HUES48 (cell line): ENCODE data around the gene LAMA2.

Source experiments
- H3K27ac ChIP-seq: one replicate; pipeline ENCODE4 v1.7.0; 2013; ENCODE audit warnings: low read depth, low read length, inconsistent platforms
- H3K27me3 ChIP-seq: 2 replicates; pipeline ENCODE4 v1.6.1; 2013; ENCODE audit warnings: mild to moderate bottlenecking, low read length; ENCODE audit not compliant: control insufficient read depth, insufficient read depth
- H3K36me3 ChIP-seq: 2 replicates; pipeline ENCODE4 v1.6.1; 2013; ENCODE audit warnings: low read length; ENCODE audit not compliant: control insufficient read depth, insufficient read depth
- H3K4me1 ChIP-seq: 2 replicates; pipeline ENCODE4 v1.6.1; 2013; ENCODE audit warnings: mild to moderate bottlenecking, low read length; ENCODE audit not compliant: control insufficient read depth, insufficient read depth
- H3K4me3 ChIP-seq: 2 replicates; pipeline ENCODE4 v1.5.1; 2013; ENCODE audit warnings: mild to moderate bottlenecking, low read depth, low read length
- H3K9ac ChIP-seq: 2 replicates; pipeline ENCODE4 v1.6.1; 2013; ENCODE audit warnings: mild to moderate bottlenecking, low read depth, low read length, moderate library complexity
- H3K9me3 ChIP-seq: 2 replicates; pipeline ENCODE4 v1.6.1; 2013; ENCODE audit warnings: low read length; ENCODE audit not compliant: control insufficient read depth, insufficient read depth

LAMA2 gene

DNA sequence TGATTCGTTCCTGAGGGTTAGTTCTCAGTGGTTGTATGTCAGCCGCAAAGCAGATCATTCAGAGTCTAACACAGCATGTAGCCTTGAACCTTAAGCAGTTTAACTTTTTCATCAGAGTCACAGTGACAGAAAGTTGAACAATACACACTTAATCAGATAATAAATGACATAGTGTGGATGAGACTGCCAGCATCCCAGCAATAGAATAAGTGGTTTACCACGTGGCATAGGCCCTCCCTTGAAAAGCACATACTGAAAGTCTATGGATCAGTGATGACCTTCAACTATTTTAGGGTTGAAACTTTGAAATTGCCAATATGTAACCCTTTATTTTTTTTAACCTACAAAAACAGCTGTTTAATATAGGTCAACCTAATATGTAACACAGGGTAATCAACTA, 561.7 kb downstream of the LAMA2 start:
- H3K4me1 ChIP-seq: peaks cover 26% of the 10 kb centered on the region
- no peaks in the 10 kb centered on the region for H3K9me3 ChIP-seq
- no peaks in the 10 kb centered on the region for H3K27me3 ChIP-seq
- no peaks in the 10 kb centered on the region for H3K36me3 ChIP-seq
- no peak overlapping the region for H3K4me3 ChIP-seq
- no peak overlapping the region for H3K27ac ChIP-seq
- no peak overlapping the region for H3K9ac ChIP-seq

DNA sequence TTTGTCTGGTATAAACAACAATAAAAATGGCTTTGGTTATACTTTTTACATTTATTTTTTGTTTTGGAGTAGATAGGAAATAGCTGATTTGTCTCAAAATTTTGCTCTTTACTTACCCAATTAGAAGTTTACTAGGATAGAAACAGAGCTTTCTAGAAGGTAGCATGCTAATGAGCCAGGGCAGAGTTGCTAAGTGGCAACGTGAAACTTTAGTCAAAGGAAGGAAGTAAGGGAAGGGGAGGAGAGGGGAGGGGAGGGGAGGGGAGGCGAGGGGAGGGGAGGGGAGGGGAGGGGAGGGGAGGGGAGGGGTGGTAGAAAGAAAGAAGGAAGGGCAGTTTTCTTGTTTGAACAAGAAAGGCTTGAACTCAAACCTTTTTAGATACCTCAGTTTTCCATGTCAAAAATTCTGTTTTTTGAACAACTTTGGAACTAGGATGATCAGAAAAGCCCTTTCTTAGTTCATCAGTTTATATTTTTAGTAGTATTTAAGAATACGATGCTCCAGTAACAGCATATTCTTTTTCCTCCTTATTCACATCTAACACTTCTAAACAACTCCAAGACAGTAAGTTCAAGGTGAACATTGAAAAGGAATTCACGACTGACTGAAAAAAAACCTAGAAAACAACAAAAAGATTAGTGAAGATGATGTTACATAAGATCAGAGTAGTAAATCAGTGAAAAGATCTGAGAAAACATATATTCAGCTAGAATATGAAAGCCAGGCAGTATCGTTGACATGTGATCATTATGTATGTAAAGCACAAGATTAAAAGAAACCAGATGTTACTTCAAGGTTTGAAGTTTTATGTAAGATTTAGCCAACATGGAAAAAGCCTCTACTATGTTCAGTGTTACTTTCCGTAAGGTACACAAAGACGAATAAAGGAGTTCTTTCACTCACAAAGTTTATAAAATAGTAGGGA, 563.6 kb downstream of the LAMA2 start:
- Histone ChIP-seq H3K36me3 (no peaks in the 10 kb centered on the region), H3K9me3 (no peaks in the 10 kb centered on the region), H3K27ac (no peak overlapping the region), H3K4me1 (peaks cover 11% of the 10 kb centered on the region), H3K27me3 (no peaks in the 10 kb centered on the region), H3K9ac (no peak overlapping the region), H3K4me3 (no peak overlapping the region)

GRCh38 chr6:129447198-129447565, 564.2 kb downstream of the LAMA2 start:
- Histone ChIP-seq H3K4me3 (no peak overlapping the region), H3K4me1 (peaks cover 11% of the 10 kb centered on the region), H3K9ac (no peak overlapping the region), H3K9me3 (no peaks in the 10 kb centered on the region), H3K36me3 (no peaks in the 10 kb centered on the region), H3K27me3 (no peaks in the 10 kb centered on the region), H3K27ac (no peak overlapping the region)

GRCh38 chr6:129448965-129449364, 566.0 kb downstream of the LAMA2 start:
- H3K27me3 ChIP-seq: no peaks in the 10 kb centered on the region
- peaks cover 11% of the 10 kb centered on the region for H3K4me1 ChIP-seq
- H3K9ac ChIP-seq: no peak overlapping the region
- no peak overlapping the region for H3K4me3 ChIP-seq
- no peak overlapping the region for H3K27ac ChIP-seq
- H3K36me3 ChIP-seq: no peaks in the 10 kb centered on the region
- H3K9me3 ChIP-seq: no peaks in the 10 kb centered on the region

DNA sequence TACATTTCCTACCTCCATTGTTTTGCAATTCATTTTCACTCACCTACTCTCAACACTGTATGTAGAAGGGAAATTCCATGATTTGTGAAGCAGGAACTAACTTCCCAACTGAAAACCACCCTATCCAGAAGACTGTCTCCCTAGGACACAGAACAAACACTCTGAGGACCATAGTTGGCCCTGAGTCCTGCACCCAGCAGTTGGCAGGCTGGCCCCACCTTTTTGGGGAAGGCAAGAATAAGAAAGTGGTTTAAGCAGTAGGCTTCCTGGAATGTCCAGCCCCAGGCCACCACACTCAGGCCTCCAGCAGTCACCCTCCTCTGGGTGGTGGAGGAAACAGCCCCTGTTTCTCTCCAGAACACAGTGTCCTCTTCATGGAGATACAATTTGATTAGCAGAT, 568.2 kb downstream of the LAMA2 start:
- no peak overlapping the region for H3K9ac ChIP-seq
- H3K9me3 ChIP-seq: no peaks in the 10 kb centered on the region
- no peak overlapping the region for H3K27ac ChIP-seq
- no peaks in the 10 kb centered on the region for H3K36me3 ChIP-seq
- H3K4me1 ChIP-seq: peaks cover 8% of the 10 kb centered on the region; the same call in 1 of the 2 replicates
- no peaks in the 10 kb centered on the region for H3K27me3 ChIP-seq
- H3K4me3 ChIP-seq: no peak overlapping the region

DNA sequence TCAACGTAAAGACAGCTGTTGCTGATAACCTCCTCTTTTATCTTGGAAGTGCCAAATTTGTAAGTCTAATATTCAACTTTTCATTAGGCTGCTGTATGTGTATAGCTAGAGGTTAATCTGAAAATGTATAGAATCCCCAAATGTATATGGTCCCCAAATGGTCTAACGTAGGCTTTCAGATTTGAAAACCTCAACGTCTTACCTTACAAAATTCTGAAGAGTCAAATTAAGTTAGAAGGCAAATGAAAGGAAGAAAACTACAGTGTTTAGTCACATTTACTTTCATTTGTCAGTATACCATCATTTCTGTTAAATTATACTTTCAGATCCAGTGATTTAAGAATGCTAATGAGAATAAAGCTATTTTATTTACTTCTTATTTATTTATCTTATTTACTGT, 570.1 kb downstream of the LAMA2 start:
- no peak overlapping the region for H3K27ac ChIP-seq
- H3K9ac ChIP-seq: no peak overlapping the region
- no peak overlapping the region for H3K4me3 ChIP-seq
- H3K36me3 ChIP-seq: no peaks in the 10 kb centered on the region
- H3K4me1 ChIP-seq: no peaks in the 10 kb centered on the region
- H3K27me3 ChIP-seq: no peaks in the 10 kb centered on the region
- no peaks in the 10 kb centered on the region for H3K9me3 ChIP-seq

- Histone ChIP-seq H3K9ac (no peak overlapping the region), H3K27me3 (no peaks in the 10 kb centered on the region), H3K4me1 (peaks cover 2% of the 10 kb centered on the region; the same call in 1 of the 2 replicates), H3K4me3 (no peak overlapping the region), H3K36me3 (no peaks in the 10 kb centered on the region), H3K27ac (no peak overlapping the region), H3K9me3 (no peaks in the 10 kb centered on the region)
These were observed 571.5 kb downstream of the LAMA2 start for GRCh38 chr6:129454488-129454887.

GRCh38 chr6:129455126-129455769, 572.3 kb downstream of the LAMA2 start:
- Histone ChIP-seq H3K9ac (no peak overlapping the region), H3K4me3 (no peak overlapping the region), H3K36me3 (no peaks in the 10 kb centered on the region), H3K27me3 (no peaks in the 10 kb centered on the region), H3K4me1 (peaks cover 9% of the 10 kb centered on the region), H3K9me3 (no peaks in the 10 kb centered on the region), H3K27ac (no peak overlapping the region)

GRCh38 chr6:129460221-129460620, 577.3 kb downstream of the LAMA2 start:
- Histone ChIP-seq H3K4me3 (peak overlapping the region; percentile 18; the same call in 1 of the 2 replicates), H3K4me1 (peaks cover 26% of the 10 kb centered on the region), H3K27me3 (no peaks in the 10 kb centered on the region), H3K9me3 (no peaks in the 10 kb centered on the region), H3K36me3 (no peaks in the 10 kb centered on the region), H3K9ac (no peak overlapping the region), H3K27ac (no peak overlapping the region)

DNA sequence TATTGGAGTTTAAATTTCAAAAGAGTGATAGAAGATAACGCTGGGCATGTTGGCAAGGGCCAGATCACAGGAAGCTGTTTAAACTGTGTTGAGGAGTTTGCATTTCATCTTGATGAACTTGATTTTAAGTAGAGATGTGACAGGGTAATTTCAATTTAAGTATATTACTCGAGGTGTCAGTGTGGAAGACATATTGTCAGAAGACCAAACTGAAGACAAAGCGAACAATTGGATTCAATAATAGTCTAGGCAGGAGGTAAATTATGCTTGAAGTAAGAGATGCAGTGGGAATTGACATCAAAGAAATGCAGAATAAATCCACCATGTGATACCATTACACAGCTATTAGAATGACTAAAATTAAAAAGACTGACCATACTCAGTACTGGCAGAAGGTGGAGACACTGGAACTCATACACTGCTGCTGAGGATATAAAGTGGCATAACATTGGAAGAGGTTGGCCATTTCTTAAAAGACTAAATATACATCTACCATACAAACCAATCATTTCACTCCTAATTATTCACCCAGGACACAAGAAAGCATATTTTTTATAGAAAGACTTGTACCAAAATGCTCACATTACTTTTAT, 586.2 kb downstream of the LAMA2 start:
- H3K27me3 ChIP-seq: no peaks in the 10 kb centered on the region

GRCh38 chr6:129472239-129472638, 589.3 kb downstream of the LAMA2 start:
- H3K9ac ChIP-seq: no peak overlapping the region
- H3K27ac ChIP-seq: no peak overlapping the region
- no peaks in the 10 kb centered on the region for H3K9me3 ChIP-seq
- no peaks in the 10 kb centered on the region for H3K27me3 ChIP-seq
- no peaks in the 10 kb centered on the region for H3K36me3 ChIP-seq
- no peak overlapping the region for H3K4me3 ChIP-seq
- H3K4me1 ChIP-seq: no peaks in the 10 kb centered on the region

More for the DNA sequence above, 586.2 kb downstream of the LAMA2 start:
- H3K27ac ChIP-seq: no peak overlapping the region
- no peak overlapping the region for H3K4me3 ChIP-seq
- no peaks in the 10 kb centered on the region for H3K36me3 ChIP-seq
- H3K4me1 ChIP-seq: peaks cover 5% of the 10 kb centered on the region; the same call in 1 of the 2 replicates
- no peaks in the 10 kb centered on the region for H3K9me3 ChIP-seq
- H3K9ac ChIP-seq: no peak overlapping the region
